Activated naive CD4-positive, alpha-beta T cell treated with anti-CD3 and anti-CD28 coated beads, Interleukin-2, amount 10 ng/mL, durations not matched to agents 7 days and 5 days (primary cell): ENCODE results near the gene EEFSEC.

Experiments
- CTCF ChIA-PET: fragments of 350-600 bp; sonication (Branson Sonifier 250); formaldehyde crosslinking; loops from one replicate; lab custom pipeline; 2021; ENCODE audit warnings: antibody characterized with exemption; lab: Charles Lee
- DNase-seq: peaks from one replicate; pipeline ENCODE4 v3.0.0-alpha.2; 2020
- H3K27ac Mint-ChIP-seq: one replicate; pipeline ENCODE4 v1.8.0; 2021; ENCODE audit warnings: mild to moderate bottlenecking, moderate library complexity, mixed read lengths
- H3K27me3 Mint-ChIP-seq: one replicate; pipeline ENCODE4 v1.8.0; 2021; ENCODE audit warnings: mild to moderate bottlenecking, mixed read lengths
- H3K36me3 Mint-ChIP-seq: one replicate; pipeline ENCODE4 v1.8.0; 2021; ENCODE audit warnings: mixed read lengths
- H3K4me1 Mint-ChIP-seq: one replicate; pipeline ENCODE4 v1.8.0; 2021; ENCODE audit warnings: mixed read lengths
- H3K4me3 Mint-ChIP-seq: one replicate; pipeline ENCODE4 v1.8.0; 2021; ENCODE audit warnings: mild to moderate bottlenecking, moderate library complexity, mixed read lengths
- H3K9me3 Mint-ChIP-seq: one replicate; pipeline ENCODE4 v1.8.0; 2021; ENCODE audit warnings: mixed read lengths

EEFSEC gene

DNA sequence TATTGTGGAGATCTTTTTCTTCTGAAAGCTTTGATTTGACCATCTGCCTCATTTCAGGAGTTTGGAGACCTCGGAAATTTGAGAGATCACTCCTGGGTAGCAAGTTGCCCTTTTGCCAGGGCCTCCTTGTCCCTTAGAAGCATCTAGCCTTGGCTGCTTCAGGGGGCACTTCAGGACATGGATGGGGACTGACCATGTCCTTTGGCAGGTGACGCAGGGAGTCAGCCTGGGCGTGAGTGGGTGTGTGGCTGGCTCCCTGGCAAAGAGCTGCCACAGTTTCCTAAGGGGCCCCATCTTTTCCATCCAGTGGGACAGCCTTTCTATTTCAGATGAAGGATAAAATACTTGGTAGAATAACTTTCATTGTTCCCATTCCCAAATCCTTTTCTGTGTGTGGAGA is 27.6 kb downstream of the EEFSEC start:
- H3K36me3 Mint-ChIP-seq: peaks cover 1% of the 10 kb centered on the region
- no peak overlapping the region for H3K4me3 Mint-ChIP-seq
- DNase-seq: no peak
- no peak overlapping the region for H3K27ac Mint-ChIP-seq
- no peaks in the 10 kb centered on the region for H3K9me3 Mint-ChIP-seq
- H3K4me1 Mint-ChIP-seq: peaks cover 10% of the 10 kb centered on the region
- CTCF ChIA-PET: no interaction called here
- no peaks in the 10 kb centered on the region for H3K27me3 Mint-ChIP-seq

DNA sequence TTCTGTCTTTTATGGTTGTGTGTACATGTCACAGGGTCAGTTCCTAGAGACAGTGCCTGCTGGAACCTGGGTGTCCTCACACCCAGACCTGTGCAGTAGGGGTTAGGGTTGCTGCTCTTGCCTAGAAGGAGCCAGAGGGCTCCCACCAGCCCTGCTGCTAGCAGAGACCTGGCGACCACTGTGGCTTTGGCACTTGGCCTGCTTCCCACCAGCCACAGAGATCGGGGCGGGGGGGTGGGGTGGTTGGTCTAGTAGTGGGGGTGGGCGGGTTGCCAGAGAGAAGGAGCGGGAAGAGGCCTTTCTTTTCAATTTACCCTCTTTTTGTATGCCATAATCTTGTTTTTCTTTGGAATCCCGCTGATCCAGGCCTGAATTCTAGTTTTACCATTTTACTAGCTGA is 29.4 kb downstream of the EEFSEC start:
- no peak overlapping the region for H3K4me3 Mint-ChIP-seq
- no peak overlapping the region for H3K27ac Mint-ChIP-seq
- H3K36me3 Mint-ChIP-seq: peaks cover 1% of the 10 kb centered on the region
- CTCF ChIA-PET: no interaction called here
- H3K4me1 Mint-ChIP-seq: peaks cover 4% of the 10 kb centered on the region
- H3K9me3 Mint-ChIP-seq: no peaks in the 10 kb centered on the region
- DNase-seq: no peak
- H3K27me3 Mint-ChIP-seq: no peaks in the 10 kb centered on the region

DNA sequence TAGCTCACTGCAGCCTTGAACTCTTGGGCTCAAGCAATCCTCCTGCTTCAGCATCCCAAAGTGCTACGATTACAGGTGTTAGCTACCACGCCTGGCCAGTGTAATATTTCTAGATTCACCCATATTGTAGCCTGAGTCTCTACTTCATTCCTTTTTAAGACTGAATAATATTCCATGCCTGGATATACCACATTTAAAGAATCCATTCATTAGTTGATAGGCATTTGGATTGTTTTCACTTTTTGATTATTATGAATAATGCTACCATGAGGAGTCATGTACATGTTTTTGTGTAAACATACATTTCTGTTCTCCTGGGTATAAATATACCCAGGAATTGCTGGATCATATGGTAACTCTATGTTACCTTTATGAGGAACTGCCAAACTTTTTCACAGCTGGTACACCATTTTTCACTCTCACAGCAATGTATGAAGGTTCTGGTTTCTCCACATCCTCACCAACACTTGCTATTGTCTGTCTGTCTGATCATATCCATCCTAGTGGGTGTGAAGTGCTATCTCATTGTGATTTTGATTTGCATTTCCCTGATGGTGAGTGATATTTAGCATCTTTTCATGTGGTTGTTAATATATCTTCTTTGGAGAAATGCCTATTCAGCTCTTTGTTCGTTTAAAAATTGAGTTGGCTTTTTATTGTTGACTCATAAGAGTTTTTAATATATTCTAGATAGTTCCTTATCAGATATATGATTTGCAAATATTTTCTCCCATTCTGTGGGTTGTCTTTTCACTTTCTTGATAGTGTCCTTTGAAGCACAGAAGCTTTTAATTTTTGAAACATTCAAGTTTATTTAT is 32.6 kb downstream of the EEFSEC start:
- CTCF ChIA-PET: interaction anchor here (1.5 kb wide), 1 partner anchor 91 kb away, joined by 4 read pairs; no protein-coding TSS in a partner anchor
- DNase-seq: no peak
- no peak overlapping the region for H3K4me3 Mint-ChIP-seq
- H3K27ac Mint-ChIP-seq: no peak overlapping the region
- no peaks in the 10 kb centered on the region for H3K36me3 Mint-ChIP-seq
- no peaks in the 10 kb centered on the region for H3K4me1 Mint-ChIP-seq
- no peaks in the 10 kb centered on the region for H3K9me3 Mint-ChIP-seq
- no peaks in the 10 kb centered on the region for H3K27me3 Mint-ChIP-seq

DNA sequence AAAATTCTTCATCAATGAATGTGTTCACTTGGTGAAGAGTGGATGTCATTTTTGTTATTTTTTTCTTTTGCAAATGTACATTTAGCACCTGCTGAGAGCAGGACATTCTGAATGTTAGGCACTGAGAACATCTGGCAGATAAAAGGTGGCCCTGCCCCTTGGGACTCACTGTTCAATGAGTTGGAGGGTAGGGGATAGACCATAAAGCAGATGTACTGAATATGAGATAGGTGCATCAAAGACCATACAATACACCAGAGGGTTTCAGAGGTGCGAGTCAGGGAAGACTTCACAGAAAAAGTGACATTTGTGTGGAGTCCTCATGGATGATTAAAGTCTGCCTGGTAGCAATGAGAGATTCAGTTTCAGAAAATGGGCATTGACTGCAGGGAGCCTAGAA is 34.2 kb downstream of the EEFSEC start:
- Mint-ChIP-seq H3K9me3 (no peaks in the 10 kb centered on the region), H3K27ac (no peak overlapping the region), H3K36me3 (no peaks in the 10 kb centered on the region), H3K4me1 (no peaks in the 10 kb centered on the region), H3K27me3 (no peaks in the 10 kb centered on the region), H3K4me3 (no peak overlapping the region)
- no peak for DNase-seq
- CTCF ChIA-PET: no interaction called here

DNA sequence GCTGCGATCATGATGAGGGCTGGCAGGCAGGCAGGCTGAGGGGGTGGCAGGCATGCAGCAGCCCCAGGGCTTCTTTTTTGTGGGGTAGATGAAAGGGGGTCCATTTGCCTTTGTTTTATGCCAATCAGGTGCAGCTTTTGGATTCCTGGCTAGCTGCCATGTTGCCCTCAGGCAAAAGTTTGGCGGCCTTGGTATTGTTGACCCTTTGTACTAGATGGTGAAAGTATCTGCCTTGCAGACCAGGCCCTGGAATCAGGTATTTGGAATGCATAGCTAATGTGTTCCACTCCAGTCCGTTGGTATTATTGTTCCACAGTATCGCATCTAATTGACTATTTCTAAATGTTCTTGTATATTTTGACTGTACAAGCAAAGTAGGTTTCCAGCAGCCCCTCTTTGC is 35.0 kb downstream of the EEFSEC start:
- H3K27ac Mint-ChIP-seq: no peak overlapping the region
- no peak overlapping the region for H3K4me3 Mint-ChIP-seq
- DNase-seq: no peak
- CTCF ChIA-PET: no interaction called here
- no peaks in the 10 kb centered on the region for H3K27me3 Mint-ChIP-seq
- no peaks in the 10 kb centered on the region for H3K36me3 Mint-ChIP-seq
- H3K9me3 Mint-ChIP-seq: no peaks in the 10 kb centered on the region
- no peaks in the 10 kb centered on the region for H3K4me1 Mint-ChIP-seq

DNA sequence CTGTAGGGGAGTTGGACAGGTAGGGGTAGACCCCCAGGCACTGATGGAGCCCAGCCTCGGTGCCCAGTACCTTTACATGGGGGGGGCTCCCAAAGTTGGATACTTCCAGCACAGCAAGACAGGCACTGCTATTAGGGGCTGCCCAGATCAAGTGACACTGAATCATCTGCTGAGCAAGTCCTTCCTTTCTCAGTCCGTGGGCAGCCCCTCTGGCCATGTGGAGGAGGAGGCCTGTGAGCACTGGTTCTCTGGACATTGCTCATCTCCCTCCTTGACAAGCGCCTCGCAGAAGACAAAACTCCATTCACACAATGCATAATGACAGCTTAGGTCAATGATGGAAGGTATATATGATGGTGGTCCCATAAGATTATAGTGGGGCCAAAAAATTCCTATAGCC is 35.7 kb downstream of the EEFSEC start:
- H3K27ac Mint-ChIP-seq: no peak overlapping the region
- no peaks in the 10 kb centered on the region for H3K9me3 Mint-ChIP-seq
- no peak overlapping the region for H3K4me3 Mint-ChIP-seq
- no peaks in the 10 kb centered on the region for H3K27me3 Mint-ChIP-seq
- no peaks in the 10 kb centered on the region for H3K4me1 Mint-ChIP-seq
- CTCF ChIA-PET: interaction anchor here (1.0 kb wide), 1 partner anchor 133 kb away, joined by 3 read pairs; no protein-coding TSS in a partner anchor
- no peaks in the 10 kb centered on the region for H3K36me3 Mint-ChIP-seq
- no peak for DNase-seq

DNA sequence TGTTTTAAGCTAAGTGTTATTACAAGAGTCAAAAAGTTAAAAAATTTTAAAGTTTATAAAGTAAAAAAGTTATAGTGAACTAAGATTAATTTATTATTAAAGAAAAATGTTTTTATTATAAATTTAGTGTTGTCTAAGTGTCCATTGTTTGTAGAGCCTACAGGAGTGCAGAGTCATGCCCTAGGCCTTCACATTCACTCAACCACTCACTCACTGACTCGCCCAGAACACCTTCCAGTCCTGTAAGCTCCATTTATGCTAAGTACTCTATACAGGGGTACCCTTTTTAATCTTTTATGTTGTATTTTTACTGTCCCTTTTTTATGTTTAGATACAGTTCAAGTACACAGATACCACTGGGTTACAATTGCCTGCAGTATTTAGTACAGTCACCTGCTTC is 37.2 kb downstream of the EEFSEC start:
- DNase-seq: no peak
- CTCF ChIA-PET: no interaction called here
- Mint-ChIP-seq H3K9me3 (no peaks in the 10 kb centered on the region), H3K27ac (no peak overlapping the region), H3K4me1 (no peaks in the 10 kb centered on the region), H3K27me3 (no peaks in the 10 kb centered on the region), H3K36me3 (no peaks in the 10 kb centered on the region), H3K4me3 (no peak overlapping the region)

DNA sequence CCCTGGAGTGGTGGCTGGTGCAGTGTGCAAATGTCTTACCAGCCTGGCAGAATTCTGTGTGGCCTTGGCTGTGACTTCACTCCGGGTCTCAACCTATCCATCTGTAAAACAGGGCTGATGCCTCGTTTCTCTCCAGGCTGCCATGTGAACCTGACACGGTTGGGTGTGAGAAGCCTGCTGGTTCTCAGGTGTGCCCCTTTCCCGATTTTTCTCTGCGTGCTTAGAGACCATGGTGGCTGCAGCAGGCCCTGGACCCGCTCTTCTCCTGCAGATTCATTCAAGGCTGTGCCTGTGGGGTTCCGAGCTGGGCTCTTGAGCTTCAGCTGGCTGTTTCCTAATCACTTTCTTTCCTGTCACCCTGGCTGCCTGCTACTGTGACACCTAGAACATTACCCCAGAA is 38.9 kb downstream of the EEFSEC start:
- Mint-ChIP-seq H3K27me3 (no peaks in the 10 kb centered on the region), H3K27ac (no peak overlapping the region), H3K4me1 (no peaks in the 10 kb centered on the region), H3K4me3 (no peak overlapping the region), H3K9me3 (no peaks in the 10 kb centered on the region), H3K36me3 (no peaks in the 10 kb centered on the region)
- no peak for DNase-seq
- CTCF ChIA-PET: no interaction called here

DNA sequence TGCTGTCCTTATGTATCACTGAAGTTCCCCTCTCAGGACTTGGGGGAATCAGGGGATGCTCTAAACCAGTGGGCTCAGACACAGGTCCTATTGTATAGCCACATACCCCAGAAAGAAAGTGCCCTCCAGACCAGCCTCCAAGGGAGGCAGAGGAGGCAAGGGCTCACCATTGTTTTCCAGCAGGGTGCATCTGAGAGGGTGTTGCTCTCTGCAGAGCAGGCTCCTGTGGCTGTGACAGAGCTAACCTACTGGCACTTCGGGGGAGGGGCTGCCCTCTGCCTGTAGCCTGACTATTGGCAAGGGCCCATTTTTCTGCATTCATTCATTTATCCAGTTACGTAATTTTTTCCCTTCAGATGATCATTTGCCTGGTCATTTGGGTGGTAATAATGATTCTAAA is 39.9 kb downstream of the EEFSEC start:
- Mint-ChIP-seq H3K4me3 (no peak overlapping the region), H3K27ac (no peak overlapping the region), H3K4me1 (peaks cover 1% of the 10 kb centered on the region), H3K36me3 (no peaks in the 10 kb centered on the region), H3K27me3 (no peaks in the 10 kb centered on the region), H3K9me3 (no peaks in the 10 kb centered on the region)
- DNase-seq: no peak
- CTCF ChIA-PET: no interaction called here

DNA sequence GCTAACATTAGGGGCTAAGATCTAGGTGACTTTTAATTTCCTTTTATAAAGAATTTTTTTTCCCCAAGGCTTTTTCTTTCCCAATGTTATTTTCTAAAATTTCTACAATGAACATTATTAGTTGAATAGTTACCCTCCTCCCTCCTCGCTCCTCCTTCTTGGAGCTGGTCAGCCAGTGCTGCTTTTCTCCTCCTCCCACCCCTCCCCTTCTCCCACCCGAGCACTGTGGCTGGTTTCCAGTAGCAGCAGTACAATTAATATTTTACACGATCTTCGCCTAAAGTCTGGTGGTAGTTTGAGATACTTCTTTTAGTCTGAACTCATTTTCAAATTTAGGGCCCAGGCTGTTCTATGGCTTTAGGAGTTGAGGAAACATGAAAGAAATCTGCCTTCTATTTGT is 41.6 kb downstream of the EEFSEC start:
- Mint-ChIP-seq H3K9me3 (no peaks in the 10 kb centered on the region), H3K4me3 (no peak overlapping the region), H3K27me3 (no peaks in the 10 kb centered on the region), H3K27ac (no peak overlapping the region), H3K4me1 (peaks cover 3% of the 10 kb centered on the region), H3K36me3 (no peaks in the 10 kb centered on the region)
- CTCF ChIA-PET: interaction anchor here (1.3 kb wide), 1 partner anchor 129 kb away, joined by 3 read pairs; no protein-coding TSS in a partner anchor
- no peak for DNase-seq

DNA sequence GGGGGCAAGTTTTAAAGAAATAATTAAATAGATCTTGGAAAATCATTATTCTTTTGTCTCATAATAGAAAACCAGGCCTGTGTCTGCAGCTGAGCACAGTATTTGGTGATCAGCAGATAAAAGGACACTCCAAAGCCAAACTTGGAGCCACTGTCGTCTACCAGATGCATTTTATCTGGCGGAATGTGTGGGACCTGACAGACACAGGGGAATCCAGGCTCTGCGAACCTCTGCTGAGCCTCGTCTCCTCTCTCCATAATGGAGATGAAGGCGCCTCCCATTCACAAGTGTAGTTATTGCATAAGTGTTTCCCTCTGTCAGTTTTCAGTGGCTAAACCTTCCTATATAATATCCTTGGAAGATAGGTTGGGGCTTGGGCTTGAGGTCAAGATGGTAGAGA is 42.1 kb downstream of the EEFSEC start:
- peaks cover under 1% of the 10 kb centered on the region for H3K36me3 Mint-ChIP-seq
- no peaks in the 10 kb centered on the region for H3K9me3 Mint-ChIP-seq
- no peak for DNase-seq
- H3K4me3 Mint-ChIP-seq: no peak overlapping the region
- no peaks in the 10 kb centered on the region for H3K27me3 Mint-ChIP-seq
- H3K27ac Mint-ChIP-seq: no peak overlapping the region
- CTCF ChIA-PET: interaction anchor here (1.3 kb wide), 1 partner anchor 130 kb away, joined by 3 read pairs; no protein-coding TSS in a partner anchor
- H3K4me1 Mint-ChIP-seq: peaks cover 3% of the 10 kb centered on the region

DNA sequence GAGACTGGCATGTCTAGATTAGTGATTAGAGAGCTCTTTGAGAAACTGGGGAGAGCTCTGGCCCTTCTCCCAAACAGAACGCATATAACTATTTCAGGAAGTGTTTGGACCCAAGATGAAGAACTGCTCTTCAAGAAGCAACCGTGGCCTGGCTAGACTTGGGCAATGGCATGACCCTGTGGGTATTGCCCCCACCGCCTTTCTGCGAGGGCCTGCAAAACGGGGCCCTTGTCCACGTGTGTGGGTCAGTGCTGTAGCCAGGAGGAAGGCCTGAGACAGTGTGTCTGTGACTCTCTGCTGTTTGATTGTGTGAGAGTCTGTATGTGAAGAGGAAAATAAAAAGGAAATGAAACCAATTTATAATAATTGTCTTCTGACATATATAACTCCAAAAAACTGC is 42.5 kb downstream of the EEFSEC start:
- no peak overlapping the region for H3K4me3 Mint-ChIP-seq
- H3K27ac Mint-ChIP-seq: no peak overlapping the region
- no peak for DNase-seq
- H3K4me1 Mint-ChIP-seq: peaks cover 3% of the 10 kb centered on the region
- H3K27me3 Mint-ChIP-seq: no peaks in the 10 kb centered on the region
- H3K9me3 Mint-ChIP-seq: no peaks in the 10 kb centered on the region
- H3K36me3 Mint-ChIP-seq: peaks cover 3% of the 10 kb centered on the region
- CTCF ChIA-PET: no interaction called here

DNA sequence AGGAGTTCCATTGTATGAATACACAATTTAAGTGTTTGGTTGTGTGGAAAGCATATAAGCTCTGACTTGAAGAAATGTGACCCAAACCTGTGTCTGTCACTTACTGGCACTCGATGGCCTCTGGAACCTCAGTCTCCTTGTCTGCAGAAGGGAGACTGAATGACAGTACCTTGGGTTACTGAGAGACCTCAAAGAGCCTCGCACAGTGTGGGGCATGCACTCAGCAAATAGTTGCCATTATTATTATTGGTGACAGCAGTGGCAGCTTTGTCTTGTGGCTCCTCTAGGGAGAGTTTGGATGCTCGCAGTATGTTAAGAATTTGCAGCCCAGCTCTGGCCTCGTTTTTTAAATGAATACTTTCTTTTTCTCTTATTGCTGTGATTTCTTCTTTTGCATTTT is 43.4 kb downstream of the EEFSEC start:
- CTCF ChIA-PET: no interaction called here
- Mint-ChIP-seq H3K4me1 (peaks cover 3% of the 10 kb centered on the region), H3K36me3 (peaks cover 3% of the 10 kb centered on the region), H3K4me3 (no peak overlapping the region), H3K27ac (no peak overlapping the region), H3K9me3 (no peaks in the 10 kb centered on the region), H3K27me3 (no peaks in the 10 kb centered on the region)
- DNase-seq: no peak

DNA sequence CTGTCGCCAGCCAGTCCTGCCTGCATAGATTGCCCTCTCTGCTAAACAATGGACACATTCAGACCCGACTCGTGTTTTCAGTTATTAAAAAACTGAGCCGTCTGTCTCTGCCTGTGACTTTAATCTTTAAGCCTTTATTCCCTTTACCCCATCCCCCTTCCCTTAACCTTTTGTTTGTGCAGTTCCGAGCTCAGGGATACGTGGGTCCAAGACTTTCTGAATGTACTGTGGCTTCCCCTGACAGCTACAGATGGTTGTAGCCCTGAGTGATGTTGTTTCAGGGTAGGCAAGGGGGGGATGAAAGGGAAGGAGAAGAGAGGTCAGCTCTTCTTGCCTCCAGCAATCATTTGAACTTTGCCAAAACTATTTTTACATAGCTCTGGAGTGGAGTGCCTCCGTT is 44.6 kb downstream of the EEFSEC start:
- no peak for DNase-seq
- H3K27me3 Mint-ChIP-seq: no peaks in the 10 kb centered on the region
- no peaks in the 10 kb centered on the region for H3K9me3 Mint-ChIP-seq
- CTCF ChIA-PET: interaction anchor here (0.7 kb wide), 1 partner anchor 102 kb away, joined by 3 read pairs; no protein-coding TSS in a partner anchor
- H3K36me3 Mint-ChIP-seq: peaks cover 3% of the 10 kb centered on the region
- H3K27ac Mint-ChIP-seq: no peak overlapping the region
- H3K4me1 Mint-ChIP-seq: peaks cover 3% of the 10 kb centered on the region
- no peak overlapping the region for H3K4me3 Mint-ChIP-seq

DNA sequence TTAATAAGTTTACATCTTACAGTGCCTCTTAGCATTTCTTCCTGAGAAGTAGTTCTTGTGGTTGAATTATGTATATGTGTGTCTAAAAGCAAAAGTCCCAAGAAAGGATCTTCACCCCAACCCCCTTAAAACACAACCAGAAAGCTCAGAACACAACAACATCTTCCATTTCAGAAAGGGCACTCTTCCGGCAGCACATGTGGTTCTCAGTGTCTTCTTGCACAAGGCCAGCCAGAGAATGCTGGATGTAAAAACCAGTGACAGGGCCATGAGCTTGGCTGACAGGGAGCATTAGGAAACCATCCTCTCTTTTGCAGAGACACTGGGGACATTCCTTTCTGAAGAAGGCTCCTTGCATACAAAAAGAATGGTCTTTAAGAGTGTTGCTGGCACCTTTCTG is 45.0 kb downstream of the EEFSEC start:
- CTCF ChIA-PET: interaction anchor here (0.7 kb wide), 1 partner anchor 103 kb away, joined by 3 read pairs; no protein-coding TSS in a partner anchor
- DNase-seq: no peak
- Mint-ChIP-seq H3K27ac (peak overlapping the region; percentile 26), H3K27me3 (no peaks in the 10 kb centered on the region), H3K4me3 (no peak overlapping the region), H3K4me1 (peaks cover 3% of the 10 kb centered on the region), H3K36me3 (peaks cover 3% of the 10 kb centered on the region), H3K9me3 (no peaks in the 10 kb centered on the region)
